Uterus (tissue), 4 donors: Measurements from ENCODE around the gene SMAD9. TPM values are rescaled to one million over a fixed set of nuclear protein-coding genes. Genes with fewer than 3 reads are reported as not detected.

Source experiments
- DNase-seq, 2 donors: peaks; one replicate each; pipeline ENCODE4 v3.0.0-alpha.2; 2019 to 2020
- H3K27ac ChIP-seq, 2 donors: fragments of 200-600 bp; sonication (generic); 1 replicate in 1 of 2; 2 replicates in 1 of 2; pipeline ENCODE4 v1.5.1; 2016 to 2018
- H3K27me3 ChIP-seq, 2 donors: fragments of 200-600 bp; sonication (generic); one replicate each; pipeline ENCODE4 v1.5.1; 2018 to 2019; ENCODE audit warnings: control low read depth in 1 of 2
- H3K36me3 ChIP-seq, 2 donors: fragments of 200-600 bp; sonication (generic); one replicate each; pipeline ENCODE4 v1.5.1; 2019; ENCODE audit warnings: control low read depth in 1 of 2
- H3K4me1 ChIP-seq, 2 donors: fragments of 200-600 bp; sonication (generic); one replicate each; pipeline ENCODE4 v1.5.1; 2018 to 2019; ENCODE audit warnings: control low read depth in 1 of 2
- H3K4me3 ChIP-seq, 2 donors: fragments of 200-600 bp; sonication (generic); 1 replicate in 1 of 2; 2 replicates in 1 of 2; pipeline ENCODE4 v1.5.1; 2018 to 2019; ENCODE audit warnings: mild to moderate bottlenecking in 1 of 2
- H3K9me3 ChIP-seq, 2 donors: fragments of 200-600 bp; sonication (generic); one replicate each; pipeline ENCODE4 v1.5.1; 2019; ENCODE audit warnings: control low read depth in 1 of 2
- POLR2A ChIP-seq, 2 donors: fragments of 450-650 bp; IDR thresholded peaks; one replicate each; pipeline ENCODE4 v1.6.1; 2016; ENCODE audit warnings: antibody characterized with exemption in 2 of 2, mild to moderate bottlenecking in 1 of 2, moderate library complexity in 1 of 2
- intact Hi-C: fragments of 100-400 bp; cut with DNase I; formaldehyde crosslinking; loops from one replicate; pipeline ENCODE4 v1.15.1; 2023; ENCODE audit warnings: low total_unique reads
- total RNA-seq, 4 donors: library from RNA; depleted of rRNA in 3 of 4; stranded (reverse); fragments of >200 nt in 3 of 4; gene quantifications; one replicate each; pipeline versions ENCODE4 v1.1.0 to v1.2.4, GENCODE V29; 2014 to 2023
- TF ChIP-seq, protein P1 (sequence below), 4 experiments: fragments of 200-600 bp in 2 of 4; fragments of 450-650 bp in 2 of 4; sonication (generic) in 2 of 4; IDR thresholded peaks; one replicate each; pipeline ENCODE4 v1.5.1; 2016 to 2019; ENCODE audit warnings: antibody characterized with exemption in 4 of 4, mild to moderate bottlenecking in 2 of 4, moderate library complexity in 1 of 4
- donor health status: DM: yes; HTN: yes; CAD: no.

SMAD9 gene
- total RNA-seq, 4 donors from 2014 or later, result 3.6 to 31.0 (median 23.9) TPM

DNA sequence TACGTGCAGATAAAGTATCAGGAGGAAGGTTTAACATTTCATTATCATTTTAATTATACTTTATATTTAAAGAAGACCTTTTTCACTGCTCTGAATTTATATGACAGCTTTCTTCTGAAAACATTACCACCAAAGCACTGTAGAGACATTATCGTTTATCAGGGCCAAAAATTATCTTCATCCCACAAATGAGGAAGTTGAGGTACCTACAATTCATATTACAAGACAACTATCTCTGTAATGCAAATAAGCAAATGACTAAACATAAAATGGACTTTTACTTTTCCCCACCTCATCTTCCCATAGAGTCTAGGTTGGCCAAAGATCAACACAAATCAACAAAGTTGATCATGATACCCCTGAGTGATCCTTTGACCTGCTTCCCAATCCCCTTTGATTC lies 30.9 kb upstream of the SMAD9 start:
- no peak overlapping the region for H3K4me3 ChIP-seq
- DNase-seq, result no peak
- no peak for TF ChIP-seq POLR2A (IDR thresholded peaks at IDR 0.05)
- TF ChIP-seq, protein P1, sequence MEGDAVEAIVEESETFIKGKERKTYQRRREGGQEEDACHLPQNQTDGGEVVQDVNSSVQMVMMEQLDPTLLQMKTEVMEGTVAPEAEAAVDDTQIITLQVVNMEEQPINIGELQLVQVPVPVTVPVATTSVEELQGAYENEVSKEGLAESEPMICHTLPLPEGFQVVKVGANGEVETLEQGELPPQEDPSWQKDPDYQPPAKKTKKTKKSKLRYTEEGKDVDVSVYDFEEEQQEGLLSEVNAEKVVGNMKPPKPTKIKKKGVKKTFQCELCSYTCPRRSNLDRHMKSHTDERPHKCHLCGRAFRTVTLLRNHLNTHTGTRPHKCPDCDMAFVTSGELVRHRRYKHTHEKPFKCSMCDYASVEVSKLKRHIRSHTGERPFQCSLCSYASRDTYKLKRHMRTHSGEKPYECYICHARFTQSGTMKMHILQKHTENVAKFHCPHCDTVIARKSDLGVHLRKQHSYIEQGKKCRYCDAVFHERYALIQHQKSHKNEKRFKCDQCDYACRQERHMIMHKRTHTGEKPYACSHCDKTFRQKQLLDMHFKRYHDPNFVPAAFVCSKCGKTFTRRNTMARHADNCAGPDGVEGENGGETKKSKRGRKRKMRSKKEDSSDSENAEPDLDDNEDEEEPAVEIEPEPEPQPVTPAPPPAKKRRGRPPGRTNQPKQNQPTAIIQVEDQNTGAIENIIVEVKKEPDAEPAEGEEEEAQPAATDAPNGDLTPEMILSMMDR (IDR thresholded peaks at IDR 0.05), result no peak
- H3K9me3 ChIP-seq, result no peaks in the 10 kb centered on the region
- intact Hi-C loops, result no loop called here
- no peaks in the 10 kb centered on the region for H3K27me3 ChIP-seq
- no peaks in the 10 kb centered on the region for H3K4me1 ChIP-seq
- no peaks in the 10 kb centered on the region for H3K36me3 ChIP-seq
- H3K27ac ChIP-seq, result no peak overlapping the region

DNA sequence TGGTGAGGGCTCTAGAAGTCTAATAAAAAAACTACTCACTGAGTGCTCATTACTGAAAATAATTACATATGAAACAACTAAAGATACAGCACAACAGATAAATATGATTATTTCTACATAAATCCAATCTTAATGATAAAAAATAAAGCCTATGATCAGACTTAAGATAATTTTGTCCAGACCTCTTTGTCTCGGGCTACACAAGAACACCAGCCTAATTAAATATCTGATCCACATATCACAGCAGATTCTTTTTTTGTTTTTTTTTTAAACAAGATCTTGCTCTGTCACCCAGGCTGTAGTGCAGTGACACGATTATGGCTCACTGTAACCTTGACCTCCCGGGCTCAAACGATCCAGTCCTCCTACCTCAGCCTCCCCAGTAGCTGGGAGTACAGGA lies 30.3 kb upstream of the SMAD9 start:
- Histone ChIP-seq H3K4me3 (no peak overlapping the region), H3K36me3 (no peaks in the 10 kb centered on the region), H3K27me3 (no peaks in the 10 kb centered on the region), H3K27ac (no peak overlapping the region), H3K4me1 (no peaks in the 10 kb centered on the region), H3K9me3 (no peaks in the 10 kb centered on the region)
- DNase-seq, result no peak
- no peak for TF ChIP-seq POLR2A (IDR thresholded peaks at IDR 0.05)
- TF ChIP-seq, protein P1 (IDR thresholded peaks at IDR 0.05), result no peak
- intact Hi-C loops, result no loop called here

DNA sequence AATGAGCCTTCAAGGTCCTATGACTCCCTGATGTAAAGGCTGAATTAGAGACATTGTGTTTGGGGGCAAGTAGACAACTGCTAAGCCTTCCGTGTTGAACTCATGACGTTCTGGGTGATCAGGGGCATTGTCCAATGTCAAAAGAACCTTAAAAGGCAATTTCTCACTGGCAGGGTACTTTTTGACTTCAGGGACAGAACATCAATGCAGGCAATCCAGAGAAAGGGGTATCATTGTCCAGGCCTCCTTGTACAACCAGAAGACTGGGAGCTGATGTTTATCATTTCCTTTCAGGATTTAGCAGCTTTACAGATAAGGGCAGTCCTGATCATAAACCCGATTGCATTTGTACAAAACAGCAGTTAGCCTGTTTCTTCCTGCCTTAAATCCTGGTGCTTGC lies 25.0 kb upstream of the SMAD9 start:
- TF ChIP-seq POLR2A (IDR thresholded peaks at IDR 0.05), result no peak
- TF ChIP-seq, protein P1 (IDR thresholded peaks at IDR 0.05), result no peak

DNA sequence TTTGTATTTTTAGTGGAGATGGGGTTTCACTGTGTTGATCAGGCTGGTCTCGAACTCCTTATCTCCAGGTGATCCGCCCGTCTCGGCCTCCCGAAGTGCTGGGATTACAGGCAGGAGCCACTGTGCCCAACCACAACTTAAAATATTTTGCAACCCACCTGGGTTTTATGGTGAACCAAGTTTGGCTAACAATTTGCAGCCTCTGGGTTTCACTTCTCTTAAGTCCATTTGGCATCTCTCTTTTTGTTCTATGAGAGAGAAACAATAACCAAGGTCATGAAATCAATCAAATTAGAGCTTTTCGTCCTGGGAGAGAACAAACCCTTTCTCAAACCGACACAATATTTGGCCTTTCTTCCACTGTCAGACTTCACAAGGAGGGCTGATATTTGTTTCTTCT lies 5.6 kb upstream of the SMAD9 start:
- DNase-seq, result no peak
- H3K9me3 ChIP-seq, result no peaks in the 10 kb centered on the region
- intact Hi-C loops, result no loop called here
- no peak for TF ChIP-seq POLR2A (IDR thresholded peaks at IDR 0.05)
- TF ChIP-seq, protein P1 (IDR thresholded peaks at IDR 0.05), result no peak
- no peak overlapping the region for H3K27ac ChIP-seq
- H3K27me3 ChIP-seq, result no peaks in the 10 kb centered on the region
- no peaks in the 10 kb centered on the region for H3K4me1 ChIP-seq
- H3K36me3 ChIP-seq, result no peaks in the 10 kb centered on the region
- no peak overlapping the region for H3K4me3 ChIP-seq

More for the DNA sequence above, 25.0 kb upstream of the SMAD9 start:
- DNase-seq, result no peak
- H3K27ac ChIP-seq, result no peak overlapping the region
- no peaks in the 10 kb centered on the region for H3K36me3 ChIP-seq
- no peaks in the 10 kb centered on the region for H3K4me1 ChIP-seq
- no peaks in the 10 kb centered on the region for H3K27me3 ChIP-seq
- intact Hi-C loops, result no loop called here
- no peak overlapping the region for H3K4me3 ChIP-seq
- no peaks in the 10 kb centered on the region for H3K9me3 ChIP-seq

DNA sequence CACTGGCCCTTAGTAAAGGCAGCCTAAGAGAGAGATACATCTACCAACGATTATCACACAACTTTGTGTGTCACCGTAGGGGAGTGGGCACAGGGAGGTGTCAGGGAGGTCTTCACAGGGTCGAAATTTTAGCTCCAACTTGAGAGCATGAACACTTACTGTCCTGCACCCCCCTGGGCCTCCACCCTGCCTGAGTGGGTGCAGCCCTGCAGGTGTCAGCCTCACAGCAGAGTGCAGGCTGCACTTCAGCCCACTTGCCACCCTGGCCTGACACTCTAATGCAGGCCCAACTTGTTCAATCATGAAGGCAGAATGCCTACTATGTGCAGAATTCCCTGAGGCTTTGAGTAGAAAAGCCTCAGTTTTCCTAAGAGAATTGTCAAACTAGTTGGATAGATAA lies 4.0 kb upstream of the SMAD9 start:
- H3K9me3 ChIP-seq, result no peaks in the 10 kb centered on the region

More for the DNA sequence above, 4.0 kb upstream of the SMAD9 start:
- TF ChIP-seq, protein P1 (IDR thresholded peaks at IDR 0.05), result no peak
- no peak for TF ChIP-seq POLR2A (IDR thresholded peaks at IDR 0.05)
- Histone ChIP-seq H3K27me3 (no peaks in the 10 kb centered on the region), H3K36me3 (no peaks in the 10 kb centered on the region), H3K4me3 (no peak overlapping the region), H3K27ac (no peak overlapping the region), H3K4me1 (no peaks in the 10 kb centered on the region)
- no peak for DNase-seq
- intact Hi-C loops, result no loop called here
